ENCODE results near the gene CPNE2. TPM values are rescaled to one million over a fixed set of nuclear protein-coding genes. Genes with fewer than 3 reads are reported as not detected.

Gene CPNE2
- total and polyA plus RNA-seq, 2 of the 8 experiments (the other 6 are each of a cell fraction or from before 2014, with no cell fraction given), result 10.6 to 39.5 TPM

DNA sequence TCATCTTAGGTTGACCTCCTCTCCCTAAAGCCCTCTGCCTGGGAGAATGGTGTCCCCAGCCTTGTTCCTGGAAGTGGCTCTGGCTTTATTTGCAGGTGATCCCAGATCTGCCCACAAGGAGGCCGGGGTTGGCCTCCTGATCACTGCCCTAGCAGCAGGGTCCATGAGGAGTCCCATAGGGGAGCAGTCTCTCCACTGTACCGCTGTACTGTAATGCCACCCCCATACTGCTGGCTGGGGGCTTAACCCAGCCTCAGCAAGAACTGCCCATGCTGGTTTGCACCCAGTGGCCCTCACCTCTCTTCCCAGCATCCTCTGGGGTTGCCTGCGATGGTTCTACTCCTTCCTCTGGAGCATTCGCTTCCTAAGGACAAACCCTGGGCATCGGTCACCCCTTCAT is 54.4 kb downstream of the CPNE2 start:
- Histone ChIP-seq H3K14ac (ENCODE audit: insufficient read length) (no peak overlapping the region), H3K23ac (ENCODE audit: insufficient read length) (no peak overlapping the region), H3K9ac (replicated peaks in 1 of 4; ENCODE audit: extremely low read depth in 1 of 4, low read depth in 3 of 4, low read length in 3 of 4) (no peak overlapping the region), H2AK5ac (ENCODE audit: low read depth, low read length) (peak overlapping the region; percentile 40; the same call in 1 of the 2 replicates), H2BK20ac (ENCODE audit: low read length) (peak overlapping the region; percentile 67; the same call in 1 of the 2 replicates), H2BK12ac (ENCODE audit: low read depth, low read length) (peak overlapping the region; percentile 89; the same call in 1 of the 2 replicates), H3K56ac (replicated peaks; ENCODE audit: insufficient read length, low read depth, low read length) (no peak overlapping the region), H2BK5ac (ENCODE audit: low read depth, low read length) (peak overlapping the region; percentile 74; the same call in 1 of the 2 replicates), H4K5ac (ENCODE audit: insufficient read length, low read depth, low read length) (no peak overlapping the region), H3K23me2 (ENCODE audit: low read depth, low read length) (no peaks in the 10 kb centered on the region), H2BK15ac (ENCODE audit: low read length) (no peak overlapping the region), H3K9me3 (ENCODE audit: insufficient read depth in 2 of 2, low read depth in 1 of 2, low read length in 1 of 2) (no peaks in the 10 kb centered on the region), H3K4me1 (replicated peaks in 1 of 4; ENCODE audit: control insufficient read depth in 3 of 4, insufficient read depth in 4 of 4, low read length in 3 of 4) (peaks cover 10 to 33% (median 16%) of the 10 kb centered on the region in 4 experiments), H3K27me3 (replicated peaks in 1 of 4; ENCODE audit: control insufficient read depth in 3 of 4, extremely low read depth in 1 of 4, insufficient read depth in 3 of 4, low read length in 3 of 4) (no peaks in the 10 kb centered on the region), H4K91ac (replicated peaks; ENCODE audit: insufficient read length, low read length) (peak overlapping the region; percentile 75), H4K8ac (ENCODE audit: extremely low read depth, insufficient read depth, low read length) (no peak overlapping the region), H2AFZ (ENCODE audit: low read length) (no peak overlapping the region), H3K79me2 (ENCODE audit: control insufficient read depth in 1 of 2, insufficient read depth in 2 of 2, low read length in 2 of 2) (no peaks in the 10 kb centered on the region), H3K4me2 (ENCODE audit: insufficient read depth in 1 of 2, low read depth in 2 of 2, low read length in 2 of 2) (no peak overlapping the region), H3K36me3 (ENCODE audit: control insufficient read depth in 2 of 4, insufficient read depth in 4 of 4, low read length in 3 of 4) (no peaks in the 10 kb centered on the region; a peak in 1 of 8 replicates), H3K27ac (ENCODE audit: low read depth, low read length) (no peak overlapping the region), H3K18ac (ENCODE audit: extremely low read depth, low read length) (peak overlapping the region; percentile 42; the same call in 1 of the 2 replicates), H2BK120ac (replicated peaks; ENCODE audit: low read depth, low read length) (peak overlapping the region; percentile 21), H4K20me1 (replicated peaks in 1 of 2; ENCODE audit: control insufficient read depth in 1 of 2, insufficient read depth in 2 of 2, low read length in 2 of 2) (no peaks in the 10 kb centered on the region), H3K4ac (replicated peaks; ENCODE audit: insufficient read length, low read depth, low read length) (peak overlapping the region; percentile 55), H3K79me1 (ENCODE audit: low read depth, low read length) (no peaks in the 10 kb centered on the region), H3K4me3 (ENCODE audit: extremely low read depth in 1 of 4, insufficient read depth in 2 of 4, low read depth in 3 of 4, low read length in 4 of 4) (no peak overlapping the region)
- POLR2A ChIA-PET (ENCODE audit: partially characterized antibody), result interaction anchor here (1.1 kb wide), 1 partner anchor 39 kb away, joined by 8 read pairs; the partner anchor contains the start of genes PSME3IP1 and RSPRY1
- CTCF ChIA-PET (ENCODE audit: partially characterized antibody), result interaction anchor here (0.9 to 2.3 kb wide), 3 partner anchors 20 to 47 kb away, joined by 3 to 9 read pairs (median 3); no protein-coding TSS in a partner anchor
- TF ChIP-seq SAP30 (IDR thresholded peaks at IDR 0.05; ENCODE audit: insufficient read depth, insufficient replicate concordance, low read length) (no peak), RAD21 (IDR thresholded peaks at IDR 0.05 in 1 of 2, conservative IDR thresholded peaks at IDR 0.05 in 1 of 2; ENCODE audit: low read depth in 2 of 2, low read length in 2 of 2) (peak; percentile 26 to 53), FOSL1 (IDR thresholded peaks at IDR 0.05; ENCODE audit: insufficient read depth, low read depth, low read length) (no peak)
- TF ChIP-seq, protein P1, sequence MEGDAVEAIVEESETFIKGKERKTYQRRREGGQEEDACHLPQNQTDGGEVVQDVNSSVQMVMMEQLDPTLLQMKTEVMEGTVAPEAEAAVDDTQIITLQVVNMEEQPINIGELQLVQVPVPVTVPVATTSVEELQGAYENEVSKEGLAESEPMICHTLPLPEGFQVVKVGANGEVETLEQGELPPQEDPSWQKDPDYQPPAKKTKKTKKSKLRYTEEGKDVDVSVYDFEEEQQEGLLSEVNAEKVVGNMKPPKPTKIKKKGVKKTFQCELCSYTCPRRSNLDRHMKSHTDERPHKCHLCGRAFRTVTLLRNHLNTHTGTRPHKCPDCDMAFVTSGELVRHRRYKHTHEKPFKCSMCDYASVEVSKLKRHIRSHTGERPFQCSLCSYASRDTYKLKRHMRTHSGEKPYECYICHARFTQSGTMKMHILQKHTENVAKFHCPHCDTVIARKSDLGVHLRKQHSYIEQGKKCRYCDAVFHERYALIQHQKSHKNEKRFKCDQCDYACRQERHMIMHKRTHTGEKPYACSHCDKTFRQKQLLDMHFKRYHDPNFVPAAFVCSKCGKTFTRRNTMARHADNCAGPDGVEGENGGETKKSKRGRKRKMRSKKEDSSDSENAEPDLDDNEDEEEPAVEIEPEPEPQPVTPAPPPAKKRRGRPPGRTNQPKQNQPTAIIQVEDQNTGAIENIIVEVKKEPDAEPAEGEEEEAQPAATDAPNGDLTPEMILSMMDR (IDR thresholded peaks at IDR 0.05; ENCODE audit: control extremely low read depth in 1 of 3, insufficient read depth in 1 of 3, low read depth in 1 of 3, low read length in 3 of 3), result peak; percentile 57 to 62 (median 58)
- WGBS, 2 experiments (ENCODE audit: extremely low coverage in 1 of 2, insufficient coverage in 1 of 2, insufficient read length in 1 of 2, insufficient replicate concordance in 2 of 2, low coverage in 1 of 2, low lambda C conversion rate in 2 of 2, missing lambda C conversion rate in 1 of 2), result 93% methylated on average over 5 of the region's 5 CpGs; no CpG with 5 or more reads in 1 of the 2 experiments
- FAIRE-seq (no peak), DNase-seq (ENCODE audit: low read depth in 1 of 2, low spot score in 2 of 2) (peak in 1 of 2 experiments; percentile 74)
